ENCODE results near the gene SLC25A34.

DNA sequence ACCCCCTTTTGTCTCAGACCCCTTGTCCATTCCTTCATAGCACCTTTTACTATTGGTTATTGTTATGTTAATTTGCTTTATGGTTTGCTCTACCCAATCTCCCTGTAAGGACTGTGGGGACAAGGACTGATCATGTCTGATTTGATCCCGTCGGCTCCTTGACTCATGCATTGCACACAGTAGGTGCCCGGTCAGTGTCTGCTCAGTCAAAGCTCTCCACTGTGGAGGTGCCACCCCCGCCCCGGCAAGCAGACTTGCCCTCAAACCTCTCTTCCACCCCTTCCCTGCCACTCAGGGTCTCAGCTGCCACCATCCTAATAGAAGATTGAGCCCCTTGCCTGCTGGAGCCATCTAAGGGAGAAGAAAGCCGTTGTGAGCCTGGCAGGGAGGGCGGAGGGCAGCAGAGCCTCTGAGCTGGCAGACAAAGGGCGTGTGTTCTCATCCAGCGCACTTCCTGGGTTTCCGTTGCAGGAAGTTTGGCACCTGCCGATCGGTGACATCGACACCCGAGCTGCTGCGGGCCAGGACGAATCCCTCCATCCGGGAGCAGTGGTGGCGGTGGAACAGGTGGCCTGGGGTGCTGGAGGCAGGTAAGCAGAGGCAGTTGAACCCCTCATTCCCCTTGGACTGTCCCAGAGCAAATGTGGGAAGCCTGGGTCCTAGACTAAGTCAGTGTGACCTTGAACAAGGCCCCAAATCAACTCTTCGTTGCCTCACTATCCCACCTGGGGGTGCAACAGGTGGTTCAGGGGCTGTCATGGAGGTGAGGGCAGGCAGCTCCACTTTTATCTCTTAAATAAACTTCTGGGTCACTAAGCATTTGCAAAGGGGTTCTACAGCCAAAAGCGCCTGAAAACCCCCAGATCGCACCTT lies 20.3 kb downstream of the SLC25A34 start:
- TF ChIP-seq, protein P1, sequence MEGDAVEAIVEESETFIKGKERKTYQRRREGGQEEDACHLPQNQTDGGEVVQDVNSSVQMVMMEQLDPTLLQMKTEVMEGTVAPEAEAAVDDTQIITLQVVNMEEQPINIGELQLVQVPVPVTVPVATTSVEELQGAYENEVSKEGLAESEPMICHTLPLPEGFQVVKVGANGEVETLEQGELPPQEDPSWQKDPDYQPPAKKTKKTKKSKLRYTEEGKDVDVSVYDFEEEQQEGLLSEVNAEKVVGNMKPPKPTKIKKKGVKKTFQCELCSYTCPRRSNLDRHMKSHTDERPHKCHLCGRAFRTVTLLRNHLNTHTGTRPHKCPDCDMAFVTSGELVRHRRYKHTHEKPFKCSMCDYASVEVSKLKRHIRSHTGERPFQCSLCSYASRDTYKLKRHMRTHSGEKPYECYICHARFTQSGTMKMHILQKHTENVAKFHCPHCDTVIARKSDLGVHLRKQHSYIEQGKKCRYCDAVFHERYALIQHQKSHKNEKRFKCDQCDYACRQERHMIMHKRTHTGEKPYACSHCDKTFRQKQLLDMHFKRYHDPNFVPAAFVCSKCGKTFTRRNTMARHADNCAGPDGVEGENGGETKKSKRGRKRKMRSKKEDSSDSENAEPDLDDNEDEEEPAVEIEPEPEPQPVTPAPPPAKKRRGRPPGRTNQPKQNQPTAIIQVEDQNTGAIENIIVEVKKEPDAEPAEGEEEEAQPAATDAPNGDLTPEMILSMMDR (IDR thresholded peaks at IDR 0.05; ENCODE audit: low read depth, low read length, poor library complexity, severe bottlenecking) = no peak
- no peak for TF ChIP-seq EZH2phosphoT487 (IDR thresholded peaks at IDR 0.05; ENCODE audit: borderline replicate concordance, low read length)

Measured in DOHH2 (cell line).